HFF-Myc (cell line): ENCODE results near the gene GCK.
"Not testable (repeated sequence)": the region's sequence is repeated elsewhere in the genome, so short reads cannot be mapped to it uniquely, and the experiment has no call there.

Experiments
- DNase-seq: peaks from one replicate; pipeline ENCODE4 v3.0.0-alpha.2; 2011; ENCODE audit warnings: low read depth; ENCODE audit errors: extremely low read depth
- H3K4me3 ChIP-seq: replicated peaks from 2 replicates; pipeline ENCODE4 v1.5.1; 2011; ENCODE audit warnings: low read depth, mild to moderate bottlenecking, control low read depth, low read length
- TF ChIP-seq, protein P1 (sequence below): IDR thresholded peaks from 2 replicates; pipeline ENCODE4 v1.5.1; 2012; ENCODE audit warnings: mild to moderate bottlenecking, low read depth, low read length, control low read depth; ENCODE audit errors: missing control alignments

GCK gene

DNA sequence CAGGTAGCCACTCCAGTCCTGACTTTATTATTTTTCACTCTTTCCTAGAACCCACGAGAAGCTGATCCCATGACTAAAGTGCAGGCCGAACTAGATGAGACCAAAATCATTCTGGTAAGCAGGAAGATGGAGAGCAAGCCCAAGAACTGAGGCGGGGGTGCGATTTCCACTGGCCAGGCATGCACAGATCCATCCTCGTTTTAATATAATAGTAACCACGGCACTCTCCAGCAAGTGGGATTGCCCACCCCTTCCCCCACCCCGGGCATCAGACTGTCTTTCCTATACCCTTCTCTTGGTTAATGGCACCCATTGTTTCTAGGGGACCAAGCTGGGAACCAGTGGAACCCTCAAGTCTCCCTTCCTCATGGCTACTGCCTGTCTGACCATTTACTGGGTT, 18.8 kb upstream of the GCK start:
- H3K4me3 ChIP-seq: no peak overlapping the region
- no peak for DNase-seq
- TF ChIP-seq, protein P1, sequence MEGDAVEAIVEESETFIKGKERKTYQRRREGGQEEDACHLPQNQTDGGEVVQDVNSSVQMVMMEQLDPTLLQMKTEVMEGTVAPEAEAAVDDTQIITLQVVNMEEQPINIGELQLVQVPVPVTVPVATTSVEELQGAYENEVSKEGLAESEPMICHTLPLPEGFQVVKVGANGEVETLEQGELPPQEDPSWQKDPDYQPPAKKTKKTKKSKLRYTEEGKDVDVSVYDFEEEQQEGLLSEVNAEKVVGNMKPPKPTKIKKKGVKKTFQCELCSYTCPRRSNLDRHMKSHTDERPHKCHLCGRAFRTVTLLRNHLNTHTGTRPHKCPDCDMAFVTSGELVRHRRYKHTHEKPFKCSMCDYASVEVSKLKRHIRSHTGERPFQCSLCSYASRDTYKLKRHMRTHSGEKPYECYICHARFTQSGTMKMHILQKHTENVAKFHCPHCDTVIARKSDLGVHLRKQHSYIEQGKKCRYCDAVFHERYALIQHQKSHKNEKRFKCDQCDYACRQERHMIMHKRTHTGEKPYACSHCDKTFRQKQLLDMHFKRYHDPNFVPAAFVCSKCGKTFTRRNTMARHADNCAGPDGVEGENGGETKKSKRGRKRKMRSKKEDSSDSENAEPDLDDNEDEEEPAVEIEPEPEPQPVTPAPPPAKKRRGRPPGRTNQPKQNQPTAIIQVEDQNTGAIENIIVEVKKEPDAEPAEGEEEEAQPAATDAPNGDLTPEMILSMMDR: no peak

DNA sequence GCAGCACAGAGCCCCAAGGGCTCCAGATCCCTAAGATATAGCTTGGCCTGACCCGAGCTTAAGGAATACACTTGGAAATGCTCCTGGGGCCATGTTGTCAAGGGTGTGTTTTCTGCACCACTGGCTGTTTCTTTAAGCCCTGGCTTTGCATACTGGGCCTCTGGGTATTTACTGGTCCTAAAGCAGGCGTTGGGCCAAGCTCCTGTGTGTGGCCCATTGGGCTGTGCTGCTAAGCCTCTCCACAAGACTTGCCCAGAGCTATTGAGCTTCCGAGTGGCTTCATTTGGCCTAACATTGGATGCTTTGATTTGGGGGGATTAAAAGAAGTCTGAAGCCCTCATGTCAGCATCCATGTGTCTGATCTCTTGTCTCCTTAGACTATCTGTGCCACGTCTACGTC, 16.8 kb upstream of the GCK start:
- TF ChIP-seq, protein P1: no peak
- no peak overlapping the region for H3K4me3 ChIP-seq
- DNase-seq: no peak

DNA sequence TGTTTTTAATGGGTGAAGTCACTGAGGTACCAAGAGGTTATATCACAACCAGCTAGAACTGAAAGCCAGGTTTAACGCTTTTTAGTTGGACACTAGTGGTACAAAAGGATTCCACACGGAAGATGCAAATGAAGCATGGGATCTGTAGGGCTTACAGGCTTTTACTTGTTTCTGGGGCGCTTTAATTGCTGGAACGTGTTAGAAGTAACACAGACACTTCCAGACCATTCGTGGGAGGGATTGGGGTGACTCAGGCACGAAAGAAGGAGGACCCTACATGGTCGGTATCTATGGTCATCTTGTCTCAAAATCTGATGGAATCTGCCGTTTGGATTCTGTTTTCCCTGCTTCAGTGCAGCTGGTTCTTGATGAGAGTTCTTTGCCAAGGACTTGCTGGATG, 12.6 kb upstream of the GCK start:
- DNase-seq: no peak
- TF ChIP-seq, protein P1: no peak
- peak overlapping the region; percentile 82 for H3K4me3 ChIP-seq

DNA sequence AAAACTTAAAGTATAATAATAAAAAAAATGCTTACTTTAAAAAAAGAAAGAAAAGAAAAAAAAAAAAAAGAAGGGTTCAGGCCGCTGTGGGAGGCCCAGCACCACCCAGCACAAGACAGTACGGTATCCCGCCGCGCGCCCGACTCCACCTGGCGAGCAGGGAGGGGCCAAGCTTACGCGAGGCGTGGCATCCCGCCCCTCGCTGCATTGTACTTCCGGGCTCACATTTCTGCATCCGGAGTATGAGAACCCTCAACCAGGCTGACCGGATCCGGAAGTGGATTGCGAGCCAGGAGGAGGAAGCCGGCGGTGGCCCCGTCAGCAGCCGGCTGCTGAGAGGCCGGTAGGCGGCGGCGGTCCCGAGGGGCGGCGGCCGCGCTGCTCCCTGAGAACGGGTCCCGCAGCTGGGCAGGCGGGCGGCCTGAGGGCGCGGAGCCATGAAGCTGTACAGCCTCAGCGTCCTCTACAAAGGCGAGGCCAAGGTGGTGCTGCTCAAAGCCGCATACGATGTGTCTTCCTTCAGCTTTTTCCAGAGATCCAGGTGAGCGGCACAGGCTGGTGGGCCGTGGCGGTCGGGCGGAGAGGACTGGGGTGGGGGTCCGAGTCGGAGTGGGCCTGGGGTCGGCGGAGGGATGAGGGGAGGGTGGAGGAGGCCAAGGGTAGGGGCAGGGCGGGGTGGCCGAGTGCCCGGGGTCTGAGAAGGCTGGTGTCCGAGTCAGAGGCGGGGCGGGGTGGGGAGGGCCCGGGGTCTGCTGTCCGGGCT, 11.6 kb upstream of the GCK start, which contains the start of gene YKT6:
TSS of gene YKT6 (plus strand) at position 280 of the 763 bp plus-strand sequence. CDS start at position 438, 158 bp downstream.
- H3K4me3 ChIP-seq: peak within 1 kb of the TSS; percentile 82
- TF ChIP-seq, protein P1: peak; percentile 55
- peak; percentile 85 for DNase-seq

DNA sequence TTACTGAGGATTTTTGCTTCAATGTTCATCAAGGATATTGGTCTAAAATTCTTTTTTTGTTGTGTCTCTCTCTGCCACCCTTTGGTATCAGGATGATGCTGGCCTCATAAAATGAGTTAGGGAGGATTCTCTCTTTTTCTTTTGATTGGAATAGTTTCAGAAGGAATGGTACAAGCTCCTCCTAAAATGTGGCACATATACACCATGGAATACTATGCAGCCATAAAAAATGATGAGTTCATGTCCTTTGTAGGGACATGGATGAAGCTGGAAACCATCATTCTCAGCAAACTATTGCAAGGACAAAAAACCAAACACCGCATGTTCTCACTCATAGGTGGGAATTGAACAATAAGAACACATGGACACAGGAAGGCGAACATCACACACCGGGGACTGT, 10.9 kb upstream of the GCK start:
- H3K4me3 ChIP-seq, DNase-seq: not testable (repeated sequence)

DNA sequence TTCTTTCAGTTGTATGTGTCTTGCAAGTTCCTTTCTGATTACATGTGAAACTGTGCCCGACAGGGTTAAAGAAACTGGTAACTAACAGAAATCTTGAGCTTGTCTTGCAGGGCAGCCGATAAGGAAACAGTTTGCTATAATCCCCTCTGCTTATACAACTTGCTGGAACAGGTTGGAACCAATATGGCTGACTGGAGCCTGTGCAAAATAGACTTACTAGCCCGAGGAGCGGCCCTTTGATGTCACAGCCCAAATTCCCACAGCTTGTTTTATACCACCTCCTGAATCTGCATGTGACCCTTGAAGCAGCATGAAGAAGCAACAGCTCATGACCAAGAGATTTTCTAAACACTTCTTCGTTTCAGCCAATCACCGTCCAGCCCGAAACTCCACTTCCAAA, 8.2 kb upstream of the GCK start:
- TF ChIP-seq, protein P1: no peak
- H3K4me3 ChIP-seq: no peak overlapping the region
- DNase-seq: no peak

DNA sequence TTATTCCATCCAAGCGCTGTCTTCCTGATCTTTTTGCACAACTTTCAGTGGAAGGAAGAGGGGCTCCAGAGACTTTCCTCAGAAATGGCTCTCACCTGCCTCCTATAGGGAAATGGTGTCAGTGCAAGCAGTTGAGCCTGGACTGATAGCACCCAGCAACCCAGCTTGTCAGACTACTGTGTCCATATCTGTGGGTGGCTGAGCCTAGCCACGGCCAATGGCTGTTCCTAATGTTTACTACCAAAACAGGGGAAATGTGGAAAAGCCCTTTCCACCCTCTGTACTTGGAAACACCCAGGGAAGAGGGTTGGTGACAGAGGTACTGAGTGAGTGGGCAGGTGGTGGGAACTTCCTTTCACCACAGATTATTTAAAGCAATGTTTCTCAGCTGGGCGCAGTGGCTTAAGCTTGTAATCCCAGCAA, 7.2 kb upstream of the GCK start:
- peak; percentile 42 for DNase-seq
- TF ChIP-seq, protein P1: peak; percentile 82
- no peak overlapping the region for H3K4me3 ChIP-seq
